SKM-1 (cell line): ENCODE data around the gene MFSD6L.

Source experiments
- DNase-seq: peaks from one replicate; lab custom pipeline; 2025; ENCODE audit not compliant: unreplicated experiment; lab: John Stamatoyannopoulos, UW

Gene MFSD6L

GRCh38 chr17:8747742-8748141 lies 51.4 kb downstream of the MFSD6L start:
- DNase-seq, result no peak
